ENCODE data around the gene LYZL4.
A peak's percentile ranks its signal among the peaks of the same experiment; 100 is the strongest.

LYZL4 gene

GRCh38 chr3:42402394-42403096, 7.9 kb downstream of the LYZL4 start:
- H3K4me3 ChIP-seq (ENCODE audit: control insufficient read depth, low read depth, low read length) = no peak overlapping the region
- TF ChIP-seq CTCF (conservative IDR thresholded peaks at IDR 0.05; ENCODE audit: control insufficient read depth, insufficient read depth, low read depth, low read length) = no peak
- DNase-seq (ENCODE audit: low read depth) = no peak

DNA sequence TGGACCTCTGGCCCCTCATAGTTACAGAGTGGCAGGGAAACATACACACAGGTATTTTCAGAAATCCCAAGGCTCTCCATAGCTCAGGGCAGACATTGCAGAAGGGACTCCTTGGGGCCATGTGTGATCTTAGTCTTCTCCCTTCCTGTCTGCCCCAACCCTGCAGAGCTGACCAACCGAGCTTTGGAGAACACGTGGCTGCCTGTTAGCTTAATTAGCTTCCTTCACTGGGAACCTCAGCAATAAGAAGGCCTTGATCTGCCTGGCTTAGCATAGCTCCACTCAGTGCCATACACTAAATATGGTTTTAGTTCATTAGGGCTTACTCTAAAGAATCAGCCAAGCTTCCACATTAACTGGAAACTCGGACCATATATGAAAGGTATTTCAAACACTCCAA, 12.3 kb downstream of the LYZL4 start:
- H3K4me3 ChIP-seq (ENCODE audit: control insufficient read depth, low read depth, low read length) = no peak overlapping the region
- no peak for TF ChIP-seq CTCF (conservative IDR thresholded peaks at IDR 0.05; ENCODE audit: control insufficient read depth, insufficient read depth, low read depth, low read length)
- no peak for DNase-seq (ENCODE audit: low read depth)

DNA sequence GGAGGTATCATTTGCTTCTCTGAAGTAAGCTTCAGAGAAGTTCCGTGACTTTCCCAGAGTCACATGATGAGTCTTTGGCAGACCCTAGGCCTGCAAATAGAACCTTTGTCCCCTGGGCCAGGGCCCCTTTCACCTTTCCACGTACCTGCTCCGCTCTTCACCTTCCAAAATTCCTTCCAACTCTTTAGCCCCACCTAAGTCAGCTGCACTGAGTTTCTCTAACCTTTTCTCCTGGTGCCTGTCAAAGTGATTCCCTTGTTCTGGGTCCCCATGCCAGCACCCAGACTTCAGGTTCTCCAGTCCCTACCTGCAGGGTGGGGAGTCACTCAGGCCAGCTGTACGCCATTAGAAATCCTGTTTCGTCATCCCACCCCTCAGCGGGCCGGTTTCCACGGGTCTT, 12.8 kb downstream of the LYZL4 start:
- TF ChIP-seq CTCF (conservative IDR thresholded peaks at IDR 0.05; ENCODE audit: control insufficient read depth, insufficient read depth, low read depth, low read length) = no peak
- no peak overlapping the region for H3K4me3 ChIP-seq (ENCODE audit: control insufficient read depth, low read depth, low read length)
- DNase-seq (ENCODE audit: low read depth) = no peak

DNA sequence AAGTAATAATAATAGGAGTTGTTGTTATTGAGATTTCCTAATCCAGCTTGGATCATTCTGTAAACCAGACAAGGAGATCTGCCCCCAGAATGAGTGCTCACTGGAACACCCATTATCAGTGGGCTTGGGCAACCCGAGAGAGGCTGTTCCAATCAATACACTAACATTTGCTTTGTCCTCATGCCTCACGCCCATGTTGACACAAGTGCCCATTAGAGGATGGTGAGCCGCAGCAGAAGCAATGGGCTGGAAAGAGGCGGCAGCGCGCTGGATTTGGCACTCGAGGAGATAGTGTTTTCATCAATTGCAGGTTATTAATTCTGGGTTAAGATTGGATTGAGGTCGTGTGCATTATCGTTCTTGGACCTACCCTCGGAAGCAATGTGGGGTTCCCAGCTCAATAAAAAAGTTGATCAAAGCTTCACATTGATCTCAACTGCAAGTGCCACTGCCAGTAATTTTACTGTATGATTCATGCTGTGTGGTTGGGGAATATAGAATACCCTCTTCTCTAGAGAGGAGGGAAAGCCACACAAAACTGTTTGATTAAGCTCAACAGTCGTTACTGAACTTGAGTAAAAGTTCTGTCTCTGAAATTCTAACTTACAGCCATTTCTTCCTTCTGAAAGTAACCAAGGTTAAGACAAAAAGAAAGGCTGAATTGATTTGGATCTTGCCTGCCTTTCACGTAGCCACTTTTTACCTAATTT, 15.7 kb downstream of the LYZL4 start:
- DNase-seq (ENCODE audit: low read depth) = no peak
- TF ChIP-seq CTCF (conservative IDR thresholded peaks at IDR 0.05; ENCODE audit: control insufficient read depth, insufficient read depth, low read depth, low read length) = no peak
- no peak overlapping the region for H3K4me3 ChIP-seq (ENCODE audit: control insufficient read depth, low read depth, low read length)

- H3K4me3 ChIP-seq (ENCODE audit: control insufficient read depth, low read depth, low read length) = no peak overlapping the region
- no peak for TF ChIP-seq CTCF (conservative IDR thresholded peaks at IDR 0.05; ENCODE audit: control insufficient read depth, insufficient read depth, low read depth, low read length)
- peak; percentile 26 for DNase-seq (ENCODE audit: low read depth)
Measured at GRCh38 chr3:42387802-42388651, 22.4 kb downstream of the LYZL4 start.

DNA sequence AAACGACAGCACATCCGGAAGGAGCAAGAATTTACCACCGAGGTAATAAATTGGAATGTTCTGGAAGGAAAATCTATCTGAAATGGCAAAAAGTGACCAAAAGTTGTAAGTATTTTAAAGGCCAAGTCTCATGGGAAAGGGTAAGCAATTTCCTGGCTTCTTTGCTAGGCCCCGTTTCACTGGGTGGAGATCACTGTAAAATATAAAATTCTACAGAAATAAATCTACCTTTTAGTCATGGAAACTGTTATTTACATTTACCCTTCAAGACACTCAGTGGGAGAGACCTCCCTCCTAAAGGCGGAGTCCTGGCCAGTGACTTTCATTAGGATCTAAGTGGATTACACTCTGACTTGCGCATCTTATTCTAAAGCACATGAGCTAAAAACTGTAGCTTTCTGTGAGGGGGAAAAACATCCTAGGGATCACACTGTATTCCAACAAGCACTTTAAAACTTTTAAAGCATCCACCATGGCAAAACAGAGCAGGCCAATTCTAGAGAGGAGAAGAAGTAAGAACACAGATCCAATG, 28.8 kb downstream of the LYZL4 start:
- H3K4me3 ChIP-seq (ENCODE audit: control insufficient read depth, low read depth, low read length) = no peak overlapping the region
- DNase-seq (ENCODE audit: low read depth) = no peak
- TF ChIP-seq CTCF (conservative IDR thresholded peaks at IDR 0.05; ENCODE audit: control insufficient read depth, insufficient read depth, low read depth, low read length) = no peak
